HepG2 (cell line): ENCODE measurements around the gene LRRTM1. TPM values are rescaled to one million over a fixed set of nuclear protein-coding genes. Genes with fewer than 3 reads are reported as not detected.

Source experiments
- ATM ChIP-seq: fragments of 450-650 bp; IDR thresholded peaks from 2 replicates; pipeline ENCODE4 v1.7.1; 2017; ENCODE audit warnings: mild to moderate bottlenecking, borderline replicate concordance
- WIZ ChIP-seq: sonication (generic); formaldehyde crosslinking; IDR thresholded peaks from 2 replicates; pipeline ENCODE4 v1.5.1; 2020; ENCODE audit warnings: mild to moderate bottlenecking, missing genetic modification reagents
- ZNF124 ChIP-seq: sonication (generic); formaldehyde crosslinking; IDR thresholded peaks from 2 replicates; pipeline ENCODE4 v1.4.0; 2020; ENCODE audit warnings: missing genetic modification reagents
- polyA plus RNA-seq, 8 experiments: library from polyadenylated mRNA; depleted of rRNA in 3 of 8; stranded (reverse) in 7 of 8; unstranded in 1 of 8; fragments of >200 nt; fragmentation: Illumina TruSeq in 4 of 8; extraction: Trizol in 4 of 8; gene quantifications; 2 replicates each; pipeline versions ENCODE4 v1.2.1 to v1.2.3, GENCODE V29; 2011 to 2016; ENCODE audit warnings: low read depth in 4 of 8, missing spikeins in 1 of 8, mixed read lengths in 1 of 8; ENCODE audit not compliant: insufficient read depth in 1 of 8
- total RNA-seq, 5 experiments: library from RNA; depleted of rRNA; stranded (reverse); fragments of >200 nt; fragmentation: Illumina TruSeq; extraction: Trizol; gene quantifications; 2 replicates each; pipeline ENCODE4 v1.2.3, GENCODE V29; 2016; ENCODE audit warnings: low read depth in 1 of 5
- TF ChIP-seq, protein P1 (sequence below), 2 experiments: sonication (generic) in 1 of 2; formaldehyde crosslinking in 1 of 2; IDR thresholded peaks; 2 replicates each; pipeline versions ENCODE4 v1.6.1 to v1.9.0; 2014 to 2022; ENCODE audit warnings: antibody characterized with exemption in 1 of 2, borderline replicate concordance in 1 of 2, inconsistent platforms in 1 of 2, low read depth in 1 of 2, missing genetic modification reagents in 1 of 2
- TF ChIP-seq, protein P2 (sequence below): sonication (generic); formaldehyde crosslinking; IDR thresholded peaks from 2 replicates; pipeline ENCODE4 v1.8.1; 2022; ENCODE audit warnings: low read depth, mild to moderate bottlenecking, missing genetic modification reagents

LRRTM1 gene
- total and polyA plus RNA-seq, 2 of the 13 experiments (the other 11 are each of a cell fraction or from before 2014, with no cell fraction given), result not detected

DNA sequence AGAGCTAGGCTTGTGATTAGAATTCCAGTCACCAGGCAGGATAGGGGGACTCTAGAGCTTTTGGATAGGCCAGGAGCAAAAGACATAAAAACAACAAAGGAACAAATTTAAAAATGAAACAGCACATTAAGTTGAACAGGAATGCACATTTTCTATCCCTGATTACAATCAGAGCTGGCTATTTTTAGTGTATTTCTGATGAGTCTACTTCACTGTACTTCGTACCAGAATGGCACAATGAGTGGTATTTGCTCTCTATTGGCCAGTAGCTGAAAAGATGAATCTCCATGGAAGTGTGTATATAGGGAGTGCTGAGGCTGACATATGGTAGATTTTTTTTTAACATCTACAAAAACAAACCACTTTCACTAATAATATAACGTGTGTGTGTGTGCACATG is 34.2 kb upstream of the LRRTM1 start (continued):
- TF ChIP-seq, protein P1, sequence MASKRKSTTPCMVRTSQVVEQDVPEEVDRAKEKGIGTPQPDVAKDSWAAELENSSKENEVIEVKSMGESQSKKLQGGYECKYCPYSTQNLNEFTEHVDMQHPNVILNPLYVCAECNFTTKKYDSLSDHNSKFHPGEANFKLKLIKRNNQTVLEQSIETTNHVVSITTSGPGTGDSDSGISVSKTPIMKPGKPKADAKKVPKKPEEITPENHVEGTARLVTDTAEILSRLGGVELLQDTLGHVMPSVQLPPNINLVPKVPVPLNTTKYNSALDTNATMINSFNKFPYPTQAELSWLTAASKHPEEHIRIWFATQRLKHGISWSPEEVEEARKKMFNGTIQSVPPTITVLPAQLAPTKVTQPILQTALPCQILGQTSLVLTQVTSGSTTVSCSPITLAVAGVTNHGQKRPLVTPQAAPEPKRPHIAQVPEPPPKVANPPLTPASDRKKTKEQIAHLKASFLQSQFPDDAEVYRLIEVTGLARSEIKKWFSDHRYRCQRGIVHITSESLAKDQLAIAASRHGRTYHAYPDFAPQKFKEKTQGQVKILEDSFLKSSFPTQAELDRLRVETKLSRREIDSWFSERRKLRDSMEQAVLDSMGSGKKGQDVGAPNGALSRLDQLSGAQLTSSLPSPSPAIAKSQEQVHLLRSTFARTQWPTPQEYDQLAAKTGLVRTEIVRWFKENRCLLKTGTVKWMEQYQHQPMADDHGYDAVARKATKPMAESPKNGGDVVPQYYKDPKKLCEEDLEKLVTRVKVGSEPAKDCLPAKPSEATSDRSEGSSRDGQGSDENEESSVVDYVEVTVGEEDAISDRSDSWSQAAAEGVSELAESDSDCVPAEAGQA (IDR thresholded peaks at IDR 0.05; ENCODE audit: low read depth), result no peak
- TF ChIP-seq, protein P1 (CRISPR knock-in tag; IDR thresholded peaks at IDR 0.05; ENCODE audit: borderline replicate concordance), result no peak
- TF ChIP-seq, protein P2, sequence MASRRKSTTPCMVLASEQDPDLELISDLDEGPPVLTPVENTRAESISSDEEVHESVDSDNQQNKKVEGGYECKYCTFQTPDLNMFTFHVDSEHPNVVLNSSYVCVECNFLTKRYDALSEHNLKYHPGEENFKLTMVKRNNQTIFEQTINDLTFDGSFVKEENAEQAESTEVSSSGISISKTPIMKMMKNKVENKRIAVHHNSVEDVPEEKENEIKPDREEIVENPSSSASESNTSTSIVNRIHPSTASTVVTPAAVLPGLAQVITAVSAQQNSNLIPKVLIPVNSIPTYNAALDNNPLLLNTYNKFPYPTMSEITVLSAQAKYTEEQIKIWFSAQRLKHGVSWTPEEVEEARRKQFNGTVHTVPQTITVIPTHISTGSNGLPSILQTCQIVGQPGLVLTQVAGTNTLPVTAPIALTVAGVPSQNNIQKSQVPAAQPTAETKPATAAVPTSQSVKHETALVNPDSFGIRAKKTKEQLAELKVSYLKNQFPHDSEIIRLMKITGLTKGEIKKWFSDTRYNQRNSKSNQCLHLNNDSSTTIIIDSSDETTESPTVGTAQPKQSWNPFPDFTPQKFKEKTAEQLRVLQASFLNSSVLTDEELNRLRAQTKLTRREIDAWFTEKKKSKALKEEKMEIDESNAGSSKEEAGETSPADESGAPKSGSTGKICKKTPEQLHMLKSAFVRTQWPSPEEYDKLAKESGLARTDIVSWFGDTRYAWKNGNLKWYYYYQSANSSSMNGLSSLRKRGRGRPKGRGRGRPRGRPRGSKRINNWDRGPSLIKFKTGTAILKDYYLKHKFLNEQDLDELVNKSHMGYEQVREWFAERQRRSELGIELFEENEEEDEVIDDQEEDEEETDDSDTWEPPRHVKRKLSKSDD (CRISPR knock-in tag), result no peak
- TF ChIP-seq WIZ, result no peak
- no peak for TF ChIP-seq ATM
- no peak for TF ChIP-seq ZNF124 (CRISPR knock-in tag)
